OCI-LY3 (cell line): ENCODE data around the gene AGBL3.

Experiments
- H2AFZ ChIP-seq: fragments of 200-600, 300-600 bp; shearing (Covaris generic); 2 replicates; pipeline ENCODE4 v1.6.0; 2014; ENCODE audit warnings: antibody characterized with exemption, low read depth, low read length
- H3K27ac ChIP-seq: fragments of 200-600, 300-600 bp; sonication (generic); 2 replicates; pipeline ENCODE4 v1.5.1; 2014; ENCODE audit warnings: mild to moderate bottlenecking, low read length, moderate library complexity, mixed read lengths
- H3K27me3 ChIP-seq: fragments of 200-600, 300-600 bp; sonication (generic); 2 replicates; pipeline ENCODE4 v1.6.1; 2014; ENCODE audit warnings: low read depth, low read length, mixed read lengths
- H3K36me3 ChIP-seq: fragments of 200-600, 300-600 bp; sonication (generic); replicated peaks from 2 replicates; pipeline ENCODE3; 2014; ENCODE audit warnings: low read depth, low read length, mixed read lengths
- H3K4me1 ChIP-seq: fragments of 300-600, 200-600 bp; sonication (generic); 2 replicates; pipeline ENCODE4 v1.6.1; 2014; ENCODE audit warnings: low read length, mixed read lengths
- H3K4me2 ChIP-seq: fragments of 200-600, 300-600 bp; sonication (generic); 2 replicates; pipeline ENCODE4 v1.6.1; 2014; ENCODE audit warnings: low read length, mixed read lengths
- H3K4me3 ChIP-seq: fragments of 300-600, 200-600 bp; sonication (generic); 2 replicates; pipeline ENCODE4 v1.5.1; 2014; ENCODE audit warnings: antibody characterized with exemption, mild to moderate bottlenecking, low read length, moderate library complexity
- H3K79me2 ChIP-seq: fragments of 300-600, 200-600 bp; shearing (Covaris generic); 2 replicates; pipeline ENCODE4 v1.6.1; 2014; ENCODE audit warnings: mild to moderate bottlenecking, low read length, mixed read lengths
- H3K9ac ChIP-seq: fragments of 300-600, 200-600 bp; shearing (Covaris generic); 2 replicates; pipeline ENCODE4 v1.6.0; 2014; ENCODE audit warnings: mild to moderate bottlenecking, low read length, moderate library complexity
- H3K9me3 ChIP-seq: fragments of 200-600, 300-600 bp; shearing (Covaris generic); 2 replicates; pipeline ENCODE4 v1.6.1; 2014; ENCODE audit warnings: low read length, mixed read lengths; ENCODE audit not compliant: insufficient read depth
- H4K20me1 ChIP-seq: fragments of 200-600, 300-600 bp; sonication (generic); 2 replicates; pipeline ENCODE4 v1.6.1; 2016; ENCODE audit warnings: low read length, mixed read lengths; ENCODE audit not compliant: insufficient read depth
- CTCF ChIP-seq: fragments of 200-600, 300-600 bp; sonication (generic); IDR thresholded peaks from 2 replicates; pipeline ENCODE4 v1.5.1; 2014; ENCODE audit warnings: antibody characterized with exemption, low read length, low read depth
- EZH2phosphoT487 ChIP-seq: fragments of 200-600 bp; shearing (Covaris generic); IDR thresholded peaks from 2 replicates; pipeline ENCODE4 v1.6.1; 2018; ENCODE audit warnings: antibody characterized with exemption, mixed run types, low read depth

The AGBL3 gene

GRCh38 chr7:134996097-134996550, 9.8 kb downstream of the AGBL3 start:
- Histone ChIP-seq H4K20me1 (no peaks in the 10 kb centered on the region), H2AFZ (no peak overlapping the region), H3K36me3 (peaks cover 13% of the 10 kb centered on the region), H3K9me3 (no peaks in the 10 kb centered on the region), H3K4me1 (peaks cover 18% of the 10 kb centered on the region), H3K27me3 (no peaks in the 10 kb centered on the region), H3K9ac (no peak overlapping the region), H3K4me3 (no peak overlapping the region), H3K27ac (no peak overlapping the region), H3K79me2 (no peaks in the 10 kb centered on the region), H3K4me2 (no peak overlapping the region)
- TF ChIP-seq EZH2phosphoT487, result no peak
- TF ChIP-seq CTCF, result no peak

- peaks cover 13% of the 10 kb centered on the region for H3K36me3 ChIP-seq
- no peak overlapping the region for H3K27ac ChIP-seq
- no peak overlapping the region for H3K4me3 ChIP-seq
- H3K79me2 ChIP-seq, result no peaks in the 10 kb centered on the region
- H3K4me1 ChIP-seq, result peaks cover 14% of the 10 kb centered on the region
- TF ChIP-seq CTCF (no peak), EZH2phosphoT487 (no peak)
- H2AFZ ChIP-seq, result no peak overlapping the region
- H3K4me2 ChIP-seq, result no peak overlapping the region
- H3K27me3 ChIP-seq, result no peaks in the 10 kb centered on the region
- no peaks in the 10 kb centered on the region for H3K9me3 ChIP-seq
- H3K9ac ChIP-seq, result no peak overlapping the region
- H4K20me1 ChIP-seq, result no peaks in the 10 kb centered on the region
Observed at GRCh38 chr7:134997214-134997885, 11.0 kb downstream of the AGBL3 start.

GRCh38 chr7:134999136-134999535, 12.8 kb downstream of the AGBL3 start:
- H3K4me1 ChIP-seq, result no peaks in the 10 kb centered on the region
- no peak for TF ChIP-seq CTCF
- no peak for TF ChIP-seq EZH2phosphoT487
- H4K20me1 ChIP-seq, result no peaks in the 10 kb centered on the region
- no peaks in the 10 kb centered on the region for H3K27me3 ChIP-seq
- no peak overlapping the region for H3K4me3 ChIP-seq
- H3K36me3 ChIP-seq, result peaks cover 7% of the 10 kb centered on the region
- no peaks in the 10 kb centered on the region for H3K79me2 ChIP-seq
- no peak overlapping the region for H3K27ac ChIP-seq
- no peak overlapping the region for H2AFZ ChIP-seq
- H3K4me2 ChIP-seq, result no peak overlapping the region
- H3K9ac ChIP-seq, result no peak overlapping the region
- H3K9me3 ChIP-seq, result no peaks in the 10 kb centered on the region

GRCh38 chr7:135001390-135002165, 15.3 kb downstream of the AGBL3 start:
- no peak overlapping the region for H3K9ac ChIP-seq
- H3K9me3 ChIP-seq, result no peaks in the 10 kb centered on the region
- H3K36me3 ChIP-seq, result peaks cover 2% of the 10 kb centered on the region
- no peak overlapping the region for H3K27ac ChIP-seq
- H3K79me2 ChIP-seq, result no peaks in the 10 kb centered on the region
- no peak for TF ChIP-seq EZH2phosphoT487
- TF ChIP-seq CTCF, result no peak
- H4K20me1 ChIP-seq, result no peaks in the 10 kb centered on the region
- no peaks in the 10 kb centered on the region for H3K27me3 ChIP-seq
- H2AFZ ChIP-seq, result no peak overlapping the region; the same call in 1 of the 2 replicates
- H3K4me3 ChIP-seq, result no peak overlapping the region
- no peak overlapping the region for H3K4me2 ChIP-seq
- no peaks in the 10 kb centered on the region for H3K4me1 ChIP-seq
